ENCODE measurements around the gene P3H1.
"Not testable (repeated sequence)": the region's sequence is repeated elsewhere in the genome, so short reads cannot be mapped to it uniquely, and the experiment has no call there.

GRCh38 chr1:42814815-42815214, 48.0 kb upstream of the P3H1 start:
- TF ChIP-seq CTCF (conservative IDR thresholded peaks at IDR 0.05); EZH2 (IDR thresholded peaks at IDR 0.05; ENCODE audit: low read depth): not testable (repeated sequence)
